LoVo (cell line): ENCODE results near the gene NOS2.
A peak's percentile ranks its signal among the peaks of the same experiment; 100 is the strongest.

ENCODE experiments used
- DNase-seq: peaks from one replicate; pipeline ENCODE4 v3.0.0-alpha.2; 2016; ENCODE audit warnings: low spot score

Gene NOS2

GRCh38 chr17:27819145-27819544, 18.8 kb upstream of the NOS2 start:
- DNase-seq: no peak

- DNase-seq: no peak
Measured at GRCh38 chr17:27818401-27819105, 18.2 kb upstream of the NOS2 start.

- no peak for DNase-seq
Measured at GRCh38 chr17:27817731-27818130, 17.4 kb upstream of the NOS2 start.

GRCh38 chr17:27816946-27817345, 16.6 kb upstream of the NOS2 start:
- DNase-seq: no peak

GRCh38 chr17:27811961-27812360, 11.6 kb upstream of the NOS2 start:
- no peak for DNase-seq

GRCh38 chr17:27810902-27811557, 10.7 kb upstream of the NOS2 start:
- no peak for DNase-seq

GRCh38 chr17:27810211-27810901, 10.0 kb upstream of the NOS2 start:
- DNase-seq: no peak

GRCh38 chr17:27809555-27809954, 9.2 kb upstream of the NOS2 start:
- DNase-seq: no peak

- DNase-seq: no peak
Measured at GRCh38 chr17:27808628-27809027, 8.3 kb upstream of the NOS2 start.

GRCh38 chr17:27807567-27808470, 7.5 kb upstream of the NOS2 start:
- peak; percentile 45 for DNase-seq

- peak; percentile 83 for DNase-seq
Measured at GRCh38 chr17:27805520-27806146, 5.3 kb upstream of the NOS2 start.

- no peak for DNase-seq
Measured at GRCh38 chr17:27804113-27804512, 3.8 kb upstream of the NOS2 start.

- DNase-seq: no peak
Measured at GRCh38 chr17:27802962-27803680, 2.8 kb upstream of the NOS2 start.

- no peak for DNase-seq
Measured at GRCh38 chr17:27802033-27802432, 1.7 kb upstream of the NOS2 start.

GRCh38 chr17:27798376-27798775, 2.0 kb downstream of the NOS2 start:
- DNase-seq: no peak

GRCh38 chr17:27797390-27798091, 2.8 kb downstream of the NOS2 start:
- DNase-seq: peak; percentile 91

- DNase-seq: no peak
Measured at GRCh38 chr17:27793906-27794569, 6.3 kb downstream of the NOS2 start.

- DNase-seq: no peak
Measured at GRCh38 chr17:27793168-27793905, 7.0 kb downstream of the NOS2 start.

- DNase-seq: no peak
Measured at GRCh38 chr17:27792095-27792494, 8.2 kb downstream of the NOS2 start.
